Ascending aorta (tissue), 2 donors: ENCODE data around the gene RIPK3. TPM values are rescaled to one million over a fixed set of nuclear protein-coding genes. Genes with fewer than 3 reads are reported as not detected.

Experiments
- DNase-seq, 2 donors: peaks; one replicate each; pipeline ENCODE4 v3.0.0-alpha.2; 2019; ENCODE audit warnings: low spot score in 2 of 2
- H3K27ac ChIP-seq, 2 donors: fragments of 200-600 bp; sonication (generic); one replicate each; pipeline ENCODE4 v1.5.1; 2016 to 2017; ENCODE audit warnings: mild to moderate bottlenecking in 1 of 2
- H3K27me3 ChIP-seq: fragments of 200-600 bp; sonication (generic); one replicate; pipeline ENCODE4 v1.5.1; 2017
- H3K36me3 ChIP-seq, 2 donors: fragments of 200-600 bp; sonication (generic); one replicate each; pipeline ENCODE4 v1.5.1; 2016
- H3K4me1 ChIP-seq, 2 donors: fragments of 200-600 bp; sonication (generic); one replicate each; pipeline ENCODE4 v1.5.1; 2016 to 2017; ENCODE audit warnings: mild to moderate bottlenecking in 1 of 2
- H3K4me3 ChIP-seq, 2 donors: fragments of 200-600 bp; sonication (generic); one replicate each; pipeline ENCODE4 v1.5.1; 2016 to 2017; ENCODE audit warnings: mild to moderate bottlenecking in 1 of 2
- H3K9me3 ChIP-seq, 2 donors: fragments of 200-600 bp; sonication (generic); one replicate each; pipeline ENCODE4 v1.5.1; 2016
- CTCF ChIP-seq, 3 experiments: fragments of 200-600 bp in 2 of 3; fragments of 450-650 bp in 1 of 3; sonication (generic) in 2 of 3; IDR thresholded peaks; one replicate each; pipeline ENCODE4 v1.5.1; 2016 to 2019; ENCODE audit warnings: antibody characterized with exemption in 3 of 3, mild to moderate bottlenecking in 1 of 3, moderate library complexity in 1 of 3
- intact Hi-C: fragments of 100-400 bp; cut with DNase I; formaldehyde crosslinking; loops from one replicate; pipeline ENCODE4 v1.15.1; 2023
- total RNA-seq: library from RNA; depleted of rRNA; stranded (reverse); fragments of >200 nt; gene quantifications from one replicate; pipeline ENCODE4 v1.1.0, GENCODE V29; 2016

Gene RIPK3
- total RNA-seq, 1 donor from 2014 or later: 2.3 TPM

GRCh38 chr14:24370748-24371147, 31.0 kb upstream of the RIPK3 start:
- TF ChIP-seq CTCF (IDR thresholded peaks at IDR 0.05): no peak
- H3K36me3 ChIP-seq: peaks cover 3 to 35% of the 10 kb centered on the region in 2 donors
- intact Hi-C loops: loop anchor here (1.0 kb wide), 1 partner anchor 29 kb away; the partner anchor contains the start of gene NYNRIN
- DNase-seq: no peak
- peak overlapping the region; percentile 96 to 99 for H3K27ac ChIP-seq
- H3K27me3 ChIP-seq: no peaks in the 10 kb centered on the region
- no peaks in the 10 kb centered on the region for H3K9me3 ChIP-seq
- no peak overlapping the region for H3K4me3 ChIP-seq
- H3K4me1 ChIP-seq: peaks cover 4 to 13% of the 10 kb centered on the region in 2 donors

GRCh38 chr14:24369907-24370687, 30.3 kb upstream of the RIPK3 start:
- Histone ChIP-seq H3K36me3 (peaks cover 3 to 29% of the 10 kb centered on the region in 2 donors), H3K4me1 (peaks cover 5 to 17% of the 10 kb centered on the region in 2 donors), H3K4me3 (no peak overlapping the region), H3K27ac (peak overlapping the region; percentile 96 to 99), H3K9me3 (no peaks in the 10 kb centered on the region), H3K27me3 (no peaks in the 10 kb centered on the region)
- intact Hi-C loops: loop anchor here (1.0 to 10.0 kb wide), 5 partner anchors 29 to 1498 kb away; partner anchors contain the start of genes AP1G2, DCAF11, LRP10 and NRL
- TF ChIP-seq CTCF (IDR thresholded peaks at IDR 0.05): no peak
- no peak for DNase-seq

GRCh38 chr14:24369463-24369862, 29.7 kb upstream of the RIPK3 start:
- no peaks in the 10 kb centered on the region for H3K9me3 ChIP-seq
- peak overlapping the region; percentile 96 to 99 for H3K27ac ChIP-seq
- peaks cover 6 to 21% of the 10 kb centered on the region in 2 donors for H3K4me1 ChIP-seq
- no peaks in the 10 kb centered on the region for H3K27me3 ChIP-seq
- peak overlapping the region in 1 of 2 donors; percentile 78 for H3K4me3 ChIP-seq
- intact Hi-C loops: loop anchor here (5.0 to 10.0 kb wide), 4 partner anchors 255 to 1497 kb away; partner anchors contain the start of genes AP1G2, DCAF11, LRP10 and NRL
- no peak for TF ChIP-seq CTCF (IDR thresholded peaks at IDR 0.05)
- no peak for DNase-seq
- peaks cover 0 to 26% of the 10 kb centered on the region in 2 donors for H3K36me3 ChIP-seq

GRCh38 chr14:24368562-24369252, 28.9 kb upstream of the RIPK3 start:
- peak overlapping the region; percentile 67 to 78 for H3K4me3 ChIP-seq
- DNase-seq: peak in 1 of 2 donors; percentile 84
- H3K27ac ChIP-seq: peak overlapping the region; percentile 96 to 99
- peaks cover 0 to 18% of the 10 kb centered on the region in 2 donors for H3K36me3 ChIP-seq
- peaks cover 6 to 21% of the 10 kb centered on the region in 2 donors for H3K4me1 ChIP-seq
- intact Hi-C loops: loop anchor here (5.0 to 10.0 kb wide), 4 partner anchors 254 to 1496 kb away; partner anchors contain the start of genes AP1G2, DCAF11, LRP10 and NRL
- no peaks in the 10 kb centered on the region for H3K27me3 ChIP-seq
- TF ChIP-seq CTCF (IDR thresholded peaks at IDR 0.05): no peak
- H3K9me3 ChIP-seq: no peaks in the 10 kb centered on the region

- intact Hi-C loops: loop anchor here (5.0 to 10.0 kb wide), 4 partner anchors 253 to 1496 kb away; partner anchors contain the start of genes AP1G2, DCAF11, LRP10 and NRL
- DNase-seq: no peak
- Histone ChIP-seq H3K36me3 (peaks cover 0 to 13% of the 10 kb centered on the region in 2 donors), H3K4me1 (peaks cover 6 to 21% of the 10 kb centered on the region in 2 donors), H3K4me3 (peak overlapping the region; percentile 67 to 78), H3K27ac (peak overlapping the region; percentile 96 to 99), H3K9me3 (no peaks in the 10 kb centered on the region), H3K27me3 (no peaks in the 10 kb centered on the region)
- TF ChIP-seq CTCF (IDR thresholded peaks at IDR 0.05): no peak
Measured at GRCh38 chr14:24368212-24368561, 28.4 kb upstream of the RIPK3 start.
